Measurements from ENCODE around the gene PITX1.

PITX1 gene

DNA sequence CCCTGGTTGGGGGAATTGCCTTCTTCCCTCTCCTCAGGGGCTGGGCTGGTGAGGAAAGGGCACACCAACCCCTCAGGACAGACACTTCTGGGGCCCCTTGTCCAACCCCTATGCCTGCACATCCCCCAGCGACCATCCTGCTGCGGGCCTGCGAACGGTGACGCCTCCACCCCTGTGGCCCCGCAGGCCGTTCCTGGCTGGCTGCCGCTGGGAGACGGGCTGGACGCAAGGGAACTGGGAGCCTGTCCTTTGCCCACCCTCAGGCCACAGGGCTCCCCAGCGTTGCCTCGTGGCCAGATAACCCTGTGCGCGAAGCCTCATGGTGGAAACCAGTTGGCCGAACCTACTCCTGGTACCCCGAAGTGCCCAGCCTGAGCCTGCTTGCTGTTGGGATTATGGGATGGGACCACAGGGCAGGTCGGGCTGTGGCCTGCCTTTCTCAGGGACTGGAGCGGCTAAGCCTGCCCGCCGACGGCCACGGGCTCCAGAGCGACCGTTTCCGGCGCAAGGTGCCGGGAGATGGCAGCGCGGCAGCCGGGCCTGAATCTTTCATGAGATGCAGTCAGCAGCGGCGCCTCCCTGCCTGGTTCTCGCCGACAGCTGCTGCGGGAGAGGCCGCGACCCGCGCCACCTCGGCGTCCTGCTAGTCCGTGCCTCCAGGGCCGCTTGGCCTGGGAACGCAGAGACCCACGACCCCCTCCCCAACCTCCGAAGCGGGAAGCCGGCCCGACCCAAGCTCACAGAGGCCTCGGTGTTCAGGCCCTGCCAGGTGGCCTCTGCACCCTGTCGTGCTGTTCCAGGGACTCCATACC, 6.5 kb upstream of the PITX1 start:
- peak in 1 of 2 donors; percentile 36 for DNase-seq

GRCh38 chr5:135040034-135040332, 6.0 kb upstream of the PITX1 start:
- DNase-seq, result no peak

- DNase-seq, result peak in 1 of 2 donors; percentile 30
These were observed 5.4 kb upstream of the PITX1 start for GRCh38 chr5:135039271-135040033.

- DNase-seq, result no peak
These were observed 4.8 kb upstream of the PITX1 start for GRCh38 chr5:135038813-135039270.

GRCh38 chr5:135038205-135038812, 4.3 kb upstream of the PITX1 start:
- no peak for DNase-seq

- DNase-seq, result no peak
These were observed 3.6 kb upstream of the PITX1 start for GRCh38 chr5:135037519-135038204.

- no peak for DNase-seq
These were observed 2.4 kb upstream of the PITX1 start for GRCh38 chr5:135036405-135036804.

- DNase-seq, result no peak
These were observed 1.6 kb upstream of the PITX1 start for GRCh38 chr5:135035678-135036030.

- DNase-seq, result no peak
These were observed 1.1 kb upstream of the PITX1 start for GRCh38 chr5:135034963-135035677.

DNA sequence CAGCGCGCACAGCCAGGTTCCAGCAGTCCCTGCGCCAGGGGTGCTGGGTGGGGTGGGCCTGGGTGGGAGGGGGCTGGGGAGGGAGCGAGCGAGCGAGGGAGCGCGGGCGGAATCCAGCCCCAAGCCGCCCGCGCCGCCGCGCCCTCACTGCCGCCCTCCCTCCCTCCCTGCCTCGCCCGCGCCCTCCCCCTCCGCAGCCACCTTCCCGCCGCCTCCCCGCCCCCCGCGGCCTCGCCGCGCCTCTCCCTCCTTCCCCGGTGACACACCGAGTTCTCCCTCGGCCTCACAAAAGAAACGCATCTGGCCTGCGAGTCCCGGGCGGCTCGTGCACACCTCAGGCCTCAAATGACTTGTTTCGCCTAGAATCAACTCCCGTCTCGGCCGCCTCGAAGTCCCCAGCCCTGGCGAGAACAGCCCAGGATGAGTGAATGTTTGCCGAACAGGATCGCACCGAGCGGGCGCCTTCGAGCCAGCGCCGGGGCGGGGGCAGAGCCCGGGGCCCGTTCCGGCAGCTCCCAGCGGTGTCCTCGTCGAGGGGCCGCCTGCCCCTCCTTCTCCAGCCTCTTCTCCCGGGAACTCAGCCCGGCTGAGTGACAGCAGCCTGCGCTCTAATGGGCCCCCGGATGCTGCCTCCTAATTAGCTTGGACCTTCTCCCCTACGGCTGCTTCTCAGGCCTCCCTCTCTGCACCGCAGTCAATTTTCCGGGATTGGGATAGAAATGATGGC, 371 bp upstream of the PITX1 start:
- peak; percentile 31 to 57 for DNase-seq

DNA sequence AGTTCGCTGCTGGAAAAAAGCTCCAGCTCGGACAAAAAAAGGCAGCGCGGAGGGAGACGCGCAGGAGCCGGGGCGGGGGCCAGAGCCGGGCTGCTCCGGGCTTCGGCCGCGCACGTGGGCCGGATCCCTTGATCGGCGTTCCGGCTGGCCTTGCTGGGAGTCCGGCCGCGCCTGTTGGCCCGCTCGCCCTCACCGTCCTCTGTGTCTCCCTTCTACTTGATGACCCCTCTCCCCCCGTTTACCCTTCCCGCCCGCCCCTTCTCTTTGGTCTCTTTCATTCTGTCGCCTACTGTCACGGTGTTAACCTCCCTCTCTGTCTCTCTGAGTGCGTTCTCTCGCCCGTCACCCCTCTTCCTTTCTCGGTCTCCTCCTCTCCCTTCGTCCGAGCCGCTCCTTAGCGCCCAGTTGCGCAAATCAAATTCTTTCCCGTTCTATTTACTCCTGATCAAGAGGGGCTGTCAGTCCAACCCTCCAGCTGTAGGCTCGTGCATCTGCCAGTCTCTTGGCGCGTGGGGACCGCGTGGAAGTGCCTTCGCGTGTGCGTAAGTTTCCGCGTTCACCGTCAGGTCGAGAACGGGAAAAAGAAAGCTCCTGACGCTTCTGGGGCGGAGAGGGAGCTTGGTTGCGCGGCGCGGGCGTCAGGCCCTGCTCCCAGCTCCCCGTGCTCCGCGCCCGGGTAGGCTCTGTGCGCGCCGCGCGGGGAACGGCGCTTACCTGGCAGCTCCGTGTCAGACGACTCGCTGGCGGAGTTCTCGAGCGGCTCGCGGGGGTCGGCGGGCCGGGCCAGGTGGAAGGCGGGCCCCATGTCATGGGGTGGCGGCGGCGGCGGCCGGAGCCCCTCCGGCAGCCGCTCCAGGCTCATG, 798 bp downstream of the PITX1 start:
- peak in 1 of 2 donors; percentile 41 for DNase-seq

DNA sequence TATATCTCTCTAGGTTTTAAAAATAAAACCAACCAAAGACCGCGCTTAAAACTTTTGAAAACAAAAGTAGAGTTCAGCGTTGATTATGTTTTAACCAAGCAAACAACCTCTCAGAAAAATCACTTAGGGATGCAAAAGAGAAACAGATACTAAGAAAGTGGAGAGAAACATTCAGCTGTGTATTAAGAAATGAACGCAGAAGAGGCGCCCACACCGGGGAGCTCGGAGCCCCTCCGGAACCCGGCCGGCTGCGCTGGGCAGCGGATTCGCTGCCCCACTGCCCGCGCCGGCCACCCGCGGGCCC, 1.4 kb downstream of the PITX1 start:
- no peak for DNase-seq

DNA sequence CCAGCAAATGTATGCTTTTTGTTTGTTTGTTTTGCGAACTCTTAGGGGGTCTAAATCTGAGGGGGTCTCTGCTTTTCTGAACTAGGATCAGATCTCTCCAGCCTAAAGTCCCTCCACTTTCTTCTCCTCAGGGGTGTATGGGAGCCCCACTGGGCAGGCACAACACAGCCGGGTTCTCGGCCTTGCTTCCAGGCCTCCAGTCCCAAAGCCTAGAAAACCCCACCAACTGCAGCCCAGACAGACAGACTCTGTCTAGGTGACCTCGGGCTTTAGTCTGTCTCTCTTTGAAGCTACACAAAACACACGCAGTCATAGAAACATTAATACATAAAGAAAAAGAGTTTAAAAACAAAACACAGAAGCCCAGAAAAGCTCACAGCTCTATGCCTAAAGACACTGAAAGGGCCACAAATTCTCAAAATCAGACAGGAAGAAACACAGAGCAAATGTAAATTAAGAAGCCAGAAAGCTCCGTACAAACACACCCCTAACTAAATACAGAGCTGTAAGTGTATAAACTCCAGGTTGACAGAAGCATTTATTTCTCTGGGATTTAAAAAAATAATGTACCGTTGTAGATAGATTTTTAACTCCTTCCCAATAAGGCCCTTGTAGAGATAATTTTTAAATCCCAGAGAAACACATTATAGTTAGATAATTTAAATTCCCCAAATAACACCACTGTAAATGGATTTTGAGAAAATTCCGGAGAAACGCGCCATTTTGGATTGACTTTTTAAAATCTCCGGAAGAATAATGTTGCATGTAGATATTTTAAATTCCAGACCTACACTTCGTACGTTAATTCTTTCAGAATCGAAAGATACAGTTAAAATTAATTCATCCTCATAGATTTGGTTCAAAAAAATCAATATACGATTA, 2.0 kb downstream of the PITX1 start:
- no peak for DNase-seq

- no peak for DNase-seq
These were observed 2.8 kb downstream of the PITX1 start for GRCh38 chr5:135030956-135031812.

GRCh38 chr5:135030123-135030955, 3.7 kb downstream of the PITX1 start:
- DNase-seq, result no peak

- no peak for DNase-seq
These were observed 4.4 kb downstream of the PITX1 start for GRCh38 chr5:135029477-135030122.

- no peak for DNase-seq
These were observed 5.1 kb downstream of the PITX1 start for GRCh38 chr5:135028791-135029476.

Data from stimulated activated CD4-positive, alpha-beta T cell treated with anti-CD3 and anti-CD28 coated beads, Interleukin-2, amount 100 ng/mL, for 24 hours (primary cell).